GM19438 (cell line): ENCODE measurements around the gene CHAF1A.

Experiments used
- ATAC-seq: cut with Tn5 transposase; IDR thresholded peaks from one replicate; pipeline ENCODE4 v1.9.1; 2021; ENCODE audit warnings: low read depth; ENCODE audit not compliant: unreplicated experiment

CHAF1A gene, protein sequence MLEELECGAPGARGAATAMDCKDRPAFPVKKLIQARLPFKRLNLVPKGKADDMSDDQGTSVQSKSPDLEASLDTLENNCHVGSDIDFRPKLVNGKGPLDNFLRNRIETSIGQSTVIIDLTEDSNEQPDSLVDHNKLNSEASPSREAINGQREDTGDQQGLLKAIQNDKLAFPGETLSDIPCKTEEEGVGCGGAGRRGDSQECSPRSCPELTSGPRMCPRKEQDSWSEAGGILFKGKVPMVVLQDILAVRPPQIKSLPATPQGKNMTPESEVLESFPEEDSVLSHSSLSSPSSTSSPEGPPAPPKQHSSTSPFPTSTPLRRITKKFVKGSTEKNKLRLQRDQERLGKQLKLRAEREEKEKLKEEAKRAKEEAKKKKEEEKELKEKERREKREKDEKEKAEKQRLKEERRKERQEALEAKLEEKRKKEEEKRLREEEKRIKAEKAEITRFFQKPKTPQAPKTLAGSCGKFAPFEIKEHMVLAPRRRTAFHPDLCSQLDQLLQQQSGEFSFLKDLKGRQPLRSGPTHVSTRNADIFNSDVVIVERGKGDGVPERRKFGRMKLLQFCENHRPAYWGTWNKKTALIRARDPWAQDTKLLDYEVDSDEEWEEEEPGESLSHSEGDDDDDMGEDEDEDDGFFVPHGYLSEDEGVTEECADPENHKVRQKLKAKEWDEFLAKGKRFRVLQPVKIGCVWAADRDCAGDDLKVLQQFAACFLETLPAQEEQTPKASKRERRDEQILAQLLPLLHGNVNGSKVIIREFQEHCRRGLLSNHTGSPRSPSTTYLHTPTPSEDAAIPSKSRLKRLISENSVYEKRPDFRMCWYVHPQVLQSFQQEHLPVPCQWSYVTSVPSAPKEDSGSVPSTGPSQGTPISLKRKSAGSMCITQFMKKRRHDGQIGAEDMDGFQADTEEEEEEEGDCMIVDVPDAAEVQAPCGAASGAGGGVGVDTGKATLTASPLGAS

DNA sequence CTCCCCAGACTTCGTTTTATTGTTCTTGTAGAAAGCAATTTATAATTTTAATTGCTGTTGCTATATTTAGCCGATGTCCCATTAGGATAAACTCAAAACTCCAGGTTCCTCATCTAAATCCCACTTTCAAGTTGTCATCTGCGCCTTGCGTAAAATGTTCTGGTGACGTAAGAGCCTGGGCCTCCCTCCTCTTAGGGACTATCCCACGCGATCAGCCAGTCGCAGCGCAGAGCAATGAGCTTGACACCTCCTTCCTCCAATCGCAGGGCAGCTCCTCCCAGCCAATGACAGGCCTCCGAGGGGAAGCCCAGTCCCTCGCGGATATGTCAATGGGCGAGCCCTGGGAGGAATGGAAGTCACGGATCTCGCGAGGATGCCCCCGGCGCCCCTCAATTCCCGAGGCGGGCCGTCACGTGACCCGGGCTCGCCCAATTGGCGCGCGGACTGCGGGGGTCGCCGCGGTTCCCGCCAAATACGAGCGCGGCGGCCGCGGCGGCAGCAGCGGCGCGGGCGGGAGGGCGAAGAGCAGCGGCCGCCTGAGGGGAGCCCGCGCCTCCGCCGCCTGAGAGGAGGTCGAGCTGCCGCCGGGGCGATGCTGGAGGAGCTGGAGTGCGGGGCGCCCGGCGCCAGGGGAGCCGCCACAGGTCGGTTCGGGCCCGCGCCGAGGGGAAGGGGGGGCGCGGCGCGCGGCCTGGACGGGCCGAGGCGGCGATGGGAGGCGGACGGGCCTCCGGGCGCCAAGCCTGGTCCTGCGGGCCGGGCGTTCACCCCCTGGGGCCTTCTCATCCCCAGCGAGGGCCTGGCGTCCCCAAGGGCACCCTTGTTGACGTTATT, at the start of gene CHAF1A:
CHAF1A (plus strand) TSS at position 470 of the 834 bp plus-strand sequence; CDS start at position 593, 123 bp downstream.
- peak; percentile 74 for ATAC-seq

- ATAC-seq = no peak
Measured at GRCh38 chr19:4352701-4353121, 49.7 kb upstream of the CHAF1A start.

GRCh38 chr19:4354282-4354681, 48.2 kb upstream of the CHAF1A start:
- no peak for ATAC-seq

GRCh38 chr19:4354897-4355296, 47.5 kb upstream of the CHAF1A start:
- no peak for ATAC-seq

- ATAC-seq = no peak
Measured at GRCh38 chr19:4357095-4357797, 45.2 kb upstream of the CHAF1A start.

DNA sequence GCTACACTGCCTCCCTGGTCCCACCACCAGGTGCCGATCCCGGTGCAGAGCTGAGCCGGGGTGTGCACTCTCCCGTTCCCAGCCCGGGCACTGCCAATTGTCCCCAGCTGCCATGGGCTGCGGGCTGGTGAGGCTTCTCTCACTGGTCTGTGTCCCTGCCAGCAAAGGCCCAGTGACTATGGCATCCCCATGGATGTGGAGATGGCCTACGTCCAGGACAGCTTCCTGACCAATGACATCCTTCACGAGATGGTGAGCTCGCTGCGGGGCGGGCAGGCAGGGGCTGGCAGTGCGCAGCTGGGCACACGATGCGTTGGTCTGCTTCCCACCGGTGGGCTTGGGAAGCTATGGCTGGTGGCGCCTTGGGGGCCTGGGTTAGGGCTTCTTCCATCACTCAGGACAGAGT, 44.5 kb upstream of the CHAF1A start:
- ATAC-seq = no peak

DNA sequence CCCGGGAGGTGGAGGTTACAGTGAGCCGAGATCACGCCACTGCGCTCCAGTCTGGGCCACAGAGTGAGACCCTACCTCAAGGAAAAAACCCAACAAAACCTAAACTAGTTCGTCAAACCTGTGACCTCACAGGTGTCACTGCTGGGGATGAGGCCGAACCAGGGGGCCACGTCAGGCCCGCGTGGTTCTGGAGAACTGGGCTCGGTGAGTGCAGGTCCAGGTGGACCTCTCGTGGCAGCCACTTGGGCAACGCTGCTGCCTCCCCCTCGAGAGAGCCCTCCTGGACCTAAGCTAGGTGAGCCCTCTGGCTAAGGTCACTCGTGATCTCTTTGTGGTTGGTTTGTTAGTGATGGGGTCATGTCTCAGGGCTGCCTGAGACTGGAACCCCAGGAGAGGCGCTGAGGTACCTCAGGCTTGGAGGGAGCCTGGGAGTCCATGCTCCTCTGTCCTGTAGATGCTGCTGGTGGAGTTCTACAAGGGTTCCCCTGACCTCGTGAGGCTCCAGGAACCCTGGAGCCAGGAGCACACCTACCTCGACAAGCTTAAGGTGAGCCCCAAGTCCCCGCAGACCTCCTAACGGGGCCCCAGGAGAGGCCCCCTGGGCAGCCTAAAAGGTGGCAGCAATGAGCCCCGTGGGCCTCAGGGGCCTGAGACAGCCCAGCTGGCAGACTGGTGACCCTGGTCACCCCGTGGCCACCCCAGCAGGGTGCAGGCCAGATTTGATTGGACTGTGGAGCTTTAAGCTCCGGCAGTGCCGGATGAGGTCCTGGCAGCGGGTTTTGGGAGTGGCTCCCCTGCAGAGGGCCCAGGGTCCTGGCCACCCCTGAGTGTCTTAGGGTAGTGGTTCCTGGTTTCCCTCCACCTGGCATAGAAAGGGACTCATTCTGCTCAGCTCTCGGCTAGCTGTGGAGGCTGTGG, 43.5 kb upstream of the CHAF1A start:
- no peak for ATAC-seq

GRCh38 chr19:4359627-4360000, 42.8 kb upstream of the CHAF1A start:
- no peak for ATAC-seq

- ATAC-seq = no peak
Measured at GRCh38 chr19:4360081-4360569, 42.3 kb upstream of the CHAF1A start.

GRCh38 chr19:4360641-4361151, 41.7 kb upstream of the CHAF1A start:
- ATAC-seq = no peak

- no peak for ATAC-seq
Measured at GRCh38 chr19:4361152-4362046, 41.0 kb upstream of the CHAF1A start.

- no peak for ATAC-seq
Measured at GRCh38 chr19:4362101-4362828, 40.2 kb upstream of the CHAF1A start.

- no peak for ATAC-seq
Measured at GRCh38 chr19:4362831-4363545, 39.5 kb upstream of the CHAF1A start.

GRCh38 chr19:4363571-4364304, 38.7 kb upstream of the CHAF1A start:
- no peak for ATAC-seq

- no peak for ATAC-seq
Measured at GRCh38 chr19:4365341-4365740, 37.1 kb upstream of the CHAF1A start.
